Activated T-helper 17 cell treated with anti-CD3 and anti-CD28 coated beads, Interleukin-2, amount 50 U/mL, for 72 hours (primary cell): ENCODE data around the gene IKBKE. TPM values are rescaled to one million over a fixed set of nuclear protein-coding genes. Genes with fewer than 3 reads are reported as not detected.

Experiments
- ATAC-seq: fragments of 150-1000 bp; cut with Tn5 transposase; replicated peaks from 2 replicates; pipeline ENCODE4 v1.10.0; 2021; ENCODE audit warnings: mild to moderate bottlenecking, moderate library complexity
- H3K27ac Mint-ChIP-seq: one replicate; pipeline ENCODE4 v1.8.0; 2022; ENCODE audit warnings: mixed read lengths
- H3K27me3 Mint-ChIP-seq: one replicate; pipeline ENCODE4 v1.8.0; 2022; ENCODE audit warnings: mixed read lengths
- H3K36me3 Mint-ChIP-seq: one replicate; pipeline ENCODE4 v1.8.0; 2022; ENCODE audit warnings: low read depth, mild to moderate bottlenecking, mixed read lengths
- H3K4me1 Mint-ChIP-seq: one replicate; pipeline ENCODE4 v1.8.0; 2022; ENCODE audit warnings: mixed read lengths
- H3K4me3 Mint-ChIP-seq: one replicate; pipeline ENCODE4 v1.8.0; 2022; ENCODE audit warnings: mild to moderate bottlenecking, mixed read lengths
- H3K9me3 Mint-ChIP-seq: one replicate; pipeline ENCODE4 v1.8.0; 2022; ENCODE audit warnings: mixed read lengths
- total RNA-seq, 2 donors: library from RNA; stranded (reverse); gene quantifications; one replicate each; pipeline ENCODE4 v1.2.3, GENCODE V29; 2022

The IKBKE gene
- total RNA-seq, 2 donors from 2014 or later: 21.7 to 26.6 TPM

DNA sequence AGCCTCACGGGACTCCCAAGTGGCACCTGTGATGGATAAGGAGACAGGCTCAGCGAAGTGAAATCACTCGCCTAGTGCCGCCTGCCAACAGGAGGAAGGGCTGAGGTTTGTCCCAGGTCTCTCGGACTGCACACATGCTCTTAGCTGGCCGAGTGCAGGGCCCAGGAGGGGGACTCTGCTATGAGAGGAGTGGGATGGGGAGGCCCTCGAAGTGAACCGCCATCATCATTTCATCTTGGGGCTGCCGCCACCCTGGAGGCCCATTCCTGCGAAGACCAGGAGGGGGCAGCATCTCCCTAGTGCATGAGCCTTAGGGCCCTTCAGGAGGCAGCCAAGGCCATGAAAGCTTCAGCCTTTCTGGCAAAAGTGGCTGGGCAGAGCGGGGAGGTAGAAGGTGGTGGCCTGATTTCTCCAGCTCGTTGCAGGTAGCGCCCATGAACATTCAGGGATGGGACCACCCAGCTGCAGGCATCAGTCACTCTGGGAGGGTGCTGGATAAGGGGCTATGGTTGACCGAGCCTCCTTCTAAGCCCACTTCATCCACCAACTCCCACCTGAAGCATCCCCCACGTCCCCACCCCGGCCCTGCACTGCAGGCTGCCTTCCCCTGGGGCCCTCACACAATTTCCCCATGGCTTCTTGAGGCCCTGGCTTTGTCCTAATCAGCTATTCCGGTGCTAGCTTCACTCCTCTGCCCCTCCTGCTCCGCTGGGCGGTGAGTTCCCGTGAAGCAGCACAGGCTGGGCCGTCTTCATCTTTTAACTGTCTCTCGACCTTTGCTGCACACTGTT is 19.9 kb downstream of the IKBKE start:
- no peaks in the 10 kb centered on the region for H3K27me3 Mint-ChIP-seq

DNA sequence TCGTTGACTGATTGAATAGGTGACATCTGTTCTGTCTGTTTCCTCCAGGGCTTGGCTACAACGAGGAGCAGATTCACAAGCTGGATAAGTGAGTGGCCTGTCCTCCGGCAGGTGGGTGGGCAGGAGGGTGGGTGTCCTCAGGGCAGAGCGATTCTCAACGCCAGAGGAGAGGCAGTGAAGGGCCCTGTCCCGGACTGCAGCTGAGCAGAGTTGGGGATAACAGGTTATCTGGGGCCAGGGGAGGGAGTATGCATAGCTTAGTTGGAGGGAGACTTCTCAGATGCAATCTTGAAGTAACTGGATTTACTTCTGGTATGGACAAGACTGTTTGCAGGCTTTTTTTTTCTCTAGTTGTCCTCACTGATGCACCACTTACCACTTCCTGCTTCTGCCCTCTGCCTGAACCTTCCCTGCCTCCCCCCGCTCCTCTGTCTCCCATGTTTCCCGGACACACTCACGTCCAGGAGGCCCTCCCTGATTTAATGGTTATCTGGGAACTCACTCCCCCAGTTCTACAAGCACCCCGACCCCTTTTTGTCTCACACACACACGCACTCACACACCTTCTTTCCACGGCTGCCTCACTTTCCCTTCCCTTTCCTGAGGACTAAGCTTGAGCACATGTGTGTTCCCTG is 20.6 kb downstream of the IKBKE start:
- no peaks in the 10 kb centered on the region for H3K27me3 Mint-ChIP-seq
- no peak overlapping the region for H3K4me3 Mint-ChIP-seq
- peak overlapping the region; percentile 67 for H3K27ac Mint-ChIP-seq
- H3K9me3 Mint-ChIP-seq: no peaks in the 10 kb centered on the region
- no peak for ATAC-seq
- no peaks in the 10 kb centered on the region for H3K4me1 Mint-ChIP-seq
- H3K36me3 Mint-ChIP-seq: peaks cover 66% of the 10 kb centered on the region

More for the DNA sequence above, 19.9 kb downstream of the IKBKE start:
- Mint-ChIP-seq H3K4me3 (no peak overlapping the region), H3K27ac (no peak overlapping the region), H3K9me3 (no peaks in the 10 kb centered on the region), H3K4me1 (no peaks in the 10 kb centered on the region), H3K36me3 (peaks cover 65% of the 10 kb centered on the region)
- peak; percentile 93 for ATAC-seq

DNA sequence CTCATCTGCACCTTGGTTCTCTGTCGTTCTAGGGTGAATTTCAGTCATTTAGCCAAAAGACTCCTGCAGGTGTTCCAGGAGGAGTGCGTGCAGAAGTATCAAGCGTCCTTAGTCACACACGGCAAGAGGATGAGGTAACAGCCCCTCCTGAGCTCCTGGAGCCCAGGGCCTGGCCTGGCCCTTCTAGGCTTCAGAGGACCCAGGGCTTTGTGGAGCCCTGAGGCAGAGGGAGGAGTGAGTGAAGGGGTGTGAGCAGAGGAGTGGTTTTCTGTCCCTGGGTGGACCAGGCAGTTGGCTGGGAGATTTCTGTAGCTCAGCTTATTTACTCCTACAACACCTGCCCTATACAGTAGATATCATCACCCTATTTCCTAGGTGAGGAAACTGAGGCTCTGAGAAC is 21.3 kb downstream of the IKBKE start:
- no peaks in the 10 kb centered on the region for H3K9me3 Mint-ChIP-seq
- no peak for ATAC-seq
- H3K27ac Mint-ChIP-seq: peak overlapping the region; percentile 67
- peaks cover 72% of the 10 kb centered on the region for H3K36me3 Mint-ChIP-seq
- peaks cover 7% of the 10 kb centered on the region for H3K4me1 Mint-ChIP-seq
- H3K27me3 Mint-ChIP-seq: no peaks in the 10 kb centered on the region
- no peak overlapping the region for H3K4me3 Mint-ChIP-seq

DNA sequence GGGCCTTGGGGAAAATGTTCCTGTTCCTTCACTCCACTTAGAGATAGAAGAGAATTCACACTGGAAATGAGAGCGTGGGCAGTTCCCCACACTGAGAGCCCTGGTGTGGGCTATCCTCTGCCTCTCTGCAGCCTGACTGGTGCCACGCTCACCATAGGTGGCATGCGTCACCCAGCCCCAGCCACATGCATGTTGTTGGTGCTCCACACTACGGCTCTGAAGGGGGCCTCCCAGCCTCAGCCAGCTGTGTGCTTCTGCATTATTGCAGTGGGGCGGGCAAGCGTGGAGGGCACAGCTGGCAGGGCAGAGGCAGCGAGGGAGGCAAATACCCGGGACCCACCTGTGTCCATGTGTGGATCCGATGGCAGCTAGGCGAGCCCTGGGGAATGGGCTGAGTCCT is 22.3 kb downstream of the IKBKE start:
- peaks cover 73% of the 10 kb centered on the region for H3K36me3 Mint-ChIP-seq
- H3K4me3 Mint-ChIP-seq: no peak overlapping the region
- H3K27ac Mint-ChIP-seq: peak overlapping the region; percentile 36
- no peak for ATAC-seq
- peaks cover 8% of the 10 kb centered on the region for H3K4me1 Mint-ChIP-seq
- no peaks in the 10 kb centered on the region for H3K9me3 Mint-ChIP-seq
- H3K27me3 Mint-ChIP-seq: no peaks in the 10 kb centered on the region

DNA sequence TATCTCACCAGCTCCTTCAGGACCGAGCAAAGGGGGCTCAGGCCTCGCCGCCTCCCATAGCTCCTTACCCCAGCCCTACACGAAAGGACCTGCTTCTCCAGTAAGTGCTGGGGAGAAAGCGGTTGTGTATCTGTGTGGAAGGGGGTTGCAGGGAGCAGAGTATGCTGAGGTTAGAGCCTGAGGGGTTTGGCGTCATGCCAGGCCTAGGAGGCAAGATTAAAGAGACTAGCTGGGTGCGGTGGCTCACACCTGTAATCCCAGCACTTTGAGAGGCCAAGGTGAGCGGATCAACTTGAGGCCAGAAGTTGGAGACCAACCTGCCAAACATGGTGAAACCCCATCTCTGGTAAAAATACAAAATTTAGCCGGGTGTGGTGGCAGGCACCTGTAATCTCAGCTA is 23.0 kb downstream of the IKBKE start:
- peaks cover 66% of the 10 kb centered on the region for H3K36me3 Mint-ChIP-seq
- H3K27me3 Mint-ChIP-seq: no peaks in the 10 kb centered on the region
- H3K4me1 Mint-ChIP-seq: peaks cover 8% of the 10 kb centered on the region
- no peak overlapping the region for H3K27ac Mint-ChIP-seq
- ATAC-seq: no peak
- no peak overlapping the region for H3K4me3 Mint-ChIP-seq
- H3K9me3 Mint-ChIP-seq: no peaks in the 10 kb centered on the region

DNA sequence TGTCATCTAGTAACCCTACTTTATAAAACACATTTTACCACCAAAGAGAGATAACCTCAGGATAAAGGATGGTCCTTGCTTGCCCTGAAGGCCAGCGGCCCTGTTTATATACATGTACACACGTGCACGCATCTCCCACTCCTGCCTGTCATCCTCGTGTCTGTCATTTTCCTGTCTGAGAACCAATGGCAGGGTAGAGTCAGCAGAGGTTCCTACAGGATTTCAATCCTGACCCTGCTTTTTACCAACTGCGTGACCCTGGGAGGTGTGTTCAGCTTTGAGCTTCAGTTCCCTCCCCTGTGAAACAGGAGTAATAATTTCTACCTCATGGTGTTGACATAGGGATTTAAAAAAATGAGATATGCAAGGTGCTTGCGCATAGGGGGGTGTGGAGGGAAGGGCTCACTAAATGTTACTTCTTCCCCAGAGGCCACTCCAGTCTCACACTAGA is 24.8 kb downstream of the IKBKE start:
- Mint-ChIP-seq H3K9me3 (no peaks in the 10 kb centered on the region), H3K4me3 (no peak overlapping the region), H3K27me3 (no peaks in the 10 kb centered on the region), H3K27ac (no peak overlapping the region), H3K4me1 (peaks cover 8% of the 10 kb centered on the region), H3K36me3 (peaks cover 61% of the 10 kb centered on the region)
- no peak for ATAC-seq

DNA sequence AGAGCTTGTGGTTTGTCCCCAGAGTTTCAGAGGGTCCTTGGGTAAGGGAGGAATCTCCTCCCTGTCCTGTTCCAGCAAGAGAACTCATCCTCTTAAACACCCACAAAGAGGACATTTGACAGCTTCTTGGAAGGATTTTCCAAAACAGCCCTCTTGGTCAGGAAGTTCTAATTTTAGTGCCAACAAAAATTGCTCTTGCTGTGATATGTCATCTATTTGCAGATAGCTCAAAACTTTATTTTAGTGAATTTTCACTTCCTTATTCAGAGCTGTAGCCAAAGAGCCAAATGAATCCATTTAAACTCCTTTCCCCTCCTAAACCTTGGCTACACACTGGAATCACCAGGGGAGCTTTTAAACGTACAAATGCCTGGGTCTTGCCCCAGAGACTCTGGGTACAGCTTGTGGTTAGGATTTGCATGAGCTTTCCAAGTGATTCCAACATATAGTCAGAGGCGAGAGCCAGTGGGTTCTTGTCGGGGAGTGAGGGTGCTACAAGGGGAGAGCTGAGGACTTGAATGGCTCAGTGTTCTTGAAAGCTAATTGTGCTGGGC is 25.3 kb downstream of the IKBKE start:
- ATAC-seq: no peak
- Mint-ChIP-seq H3K9me3 (no peaks in the 10 kb centered on the region), H3K4me3 (no peak overlapping the region), H3K27me3 (no peaks in the 10 kb centered on the region), H3K4me1 (peaks cover 8% of the 10 kb centered on the region), H3K36me3 (peaks cover 60% of the 10 kb centered on the region), H3K27ac (peak overlapping the region; percentile 63)

DNA sequence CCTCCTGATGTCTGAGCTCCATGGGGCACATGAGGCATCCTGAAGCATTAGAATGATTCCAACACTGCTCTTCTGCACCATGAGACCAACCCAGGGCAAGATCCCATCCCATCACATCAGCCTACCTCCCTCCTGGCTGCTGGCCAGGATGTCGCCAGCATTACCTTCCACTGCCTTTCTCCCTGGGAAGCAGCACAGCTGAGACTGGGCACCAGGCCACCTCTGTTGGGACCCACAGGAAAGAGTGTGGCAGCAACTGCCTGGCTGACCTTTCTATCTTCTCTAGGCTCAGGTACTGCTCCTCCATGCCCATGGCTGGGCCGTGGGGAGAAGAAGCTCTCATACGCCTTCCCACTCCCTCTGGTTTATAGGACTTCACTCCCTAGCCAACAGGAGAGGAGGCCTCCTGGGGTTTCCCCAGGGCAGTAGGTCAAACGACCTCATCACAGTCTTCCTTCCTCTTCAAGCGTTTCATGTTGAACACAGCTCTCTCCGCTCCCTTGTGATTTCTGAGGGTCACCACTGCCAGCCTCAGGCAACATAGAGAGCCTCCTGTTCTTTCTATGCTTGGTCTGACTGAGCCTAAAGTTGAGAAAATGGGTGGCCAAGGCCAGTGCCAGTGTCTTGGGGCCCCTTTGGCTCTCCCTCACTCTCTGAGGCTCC is 26.0 kb downstream of the IKBKE start:
- H3K27ac Mint-ChIP-seq: peak overlapping the region; percentile 63
- peaks cover 8% of the 10 kb centered on the region for H3K4me1 Mint-ChIP-seq
- ATAC-seq: peak; percentile 64
- H3K9me3 Mint-ChIP-seq: no peaks in the 10 kb centered on the region
- H3K4me3 Mint-ChIP-seq: no peak overlapping the region
- H3K36me3 Mint-ChIP-seq: peaks cover 53% of the 10 kb centered on the region
- H3K27me3 Mint-ChIP-seq: no peaks in the 10 kb centered on the region

DNA sequence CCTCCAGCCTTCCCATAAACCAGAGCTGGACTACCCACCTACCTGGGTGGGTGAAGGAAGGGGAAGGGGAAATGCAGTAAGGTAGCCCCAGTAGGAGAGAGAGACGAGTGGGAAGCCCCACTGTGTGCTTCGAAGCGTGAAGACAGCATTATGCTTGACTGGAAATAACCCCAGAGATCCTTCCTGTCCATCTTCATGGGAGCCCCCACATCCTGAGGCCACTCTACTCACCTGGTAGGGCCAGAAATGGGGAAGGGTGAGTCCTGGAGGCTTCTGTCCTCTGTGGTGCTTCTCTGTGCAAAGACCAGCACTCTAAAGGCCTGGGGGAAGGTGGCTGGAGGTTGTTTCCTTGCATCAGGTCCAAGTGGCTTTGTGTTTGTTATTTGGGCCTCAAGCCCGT is 27.1 kb downstream of the IKBKE start:
- peaks cover 8% of the 10 kb centered on the region for H3K4me1 Mint-ChIP-seq
- no peak overlapping the region for H3K27ac Mint-ChIP-seq
- no peak for ATAC-seq
- H3K27me3 Mint-ChIP-seq: no peaks in the 10 kb centered on the region
- no peaks in the 10 kb centered on the region for H3K9me3 Mint-ChIP-seq
- H3K36me3 Mint-ChIP-seq: peaks cover 42% of the 10 kb centered on the region
- H3K4me3 Mint-ChIP-seq: no peak overlapping the region

DNA sequence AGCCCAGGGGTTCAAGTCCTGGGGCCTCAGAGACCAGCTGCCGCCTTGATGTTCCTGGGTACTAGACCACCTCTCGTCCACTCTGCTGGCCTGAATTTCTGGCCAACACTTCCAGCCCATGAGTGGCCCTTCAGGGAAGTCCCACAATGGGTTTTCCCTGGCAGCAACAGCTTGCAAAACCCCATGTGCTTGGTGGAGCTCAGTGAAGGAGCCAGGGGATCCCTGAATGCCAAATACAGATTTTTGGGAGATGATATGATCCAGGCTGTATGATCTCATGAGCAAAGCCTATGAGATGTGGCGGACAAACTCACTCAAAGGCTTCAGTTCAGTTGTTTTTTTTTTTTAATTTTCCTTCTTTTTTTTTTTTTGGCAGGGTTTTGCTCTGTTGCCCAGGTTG is 27.5 kb downstream of the IKBKE start:
- Mint-ChIP-seq H3K9me3 (no peaks in the 10 kb centered on the region), H3K4me1 (peaks cover 8% of the 10 kb centered on the region), H3K27ac (no peak overlapping the region), H3K27me3 (no peaks in the 10 kb centered on the region), H3K36me3 (peaks cover 38% of the 10 kb centered on the region), H3K4me3 (no peak overlapping the region)
- ATAC-seq: no peak

DNA sequence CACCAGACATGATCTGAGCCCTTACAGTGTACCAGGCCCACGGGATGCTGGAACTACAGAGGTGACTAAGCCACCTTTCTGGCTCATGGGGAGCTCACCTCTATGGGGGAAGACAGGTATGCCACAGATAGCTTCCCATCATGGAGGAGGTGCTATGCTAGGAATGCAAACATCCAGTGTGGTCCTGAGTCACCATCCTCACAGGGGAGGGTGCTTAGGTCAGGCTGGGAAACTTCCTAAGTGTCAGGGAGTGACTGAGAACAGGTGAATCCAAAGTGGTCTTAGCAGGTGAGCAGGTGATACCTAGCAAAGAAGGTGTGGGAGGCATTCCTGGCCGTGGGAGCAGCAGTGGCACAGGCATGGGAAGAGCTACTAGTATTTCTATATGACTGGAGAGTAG is 28.4 kb downstream of the IKBKE start:
- Mint-ChIP-seq H3K27me3 (no peaks in the 10 kb centered on the region), H3K36me3 (peaks cover 29% of the 10 kb centered on the region)

DNA sequence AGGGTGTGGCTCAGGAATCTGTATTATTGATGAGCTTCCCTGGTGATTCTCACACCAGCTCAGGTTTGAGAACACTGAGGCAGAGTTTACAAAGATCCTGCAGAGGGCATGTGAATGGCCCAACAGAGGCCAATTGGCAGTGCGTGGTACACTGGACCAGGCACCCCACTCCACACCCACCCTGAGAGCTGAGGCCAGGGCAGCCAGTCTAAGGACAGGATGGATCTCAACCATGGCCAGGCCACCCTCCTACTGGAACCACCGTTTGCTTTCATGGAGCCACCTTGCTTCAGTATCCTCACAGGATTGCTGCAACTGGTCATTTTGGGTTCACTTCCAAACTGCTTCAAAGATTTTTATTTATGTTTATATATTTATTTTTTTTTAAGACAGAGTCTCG is 29.8 kb downstream of the IKBKE start:
- H3K4me1 Mint-ChIP-seq: peaks cover 22% of the 10 kb centered on the region
- no peaks in the 10 kb centered on the region for H3K9me3 Mint-ChIP-seq
- H3K36me3 Mint-ChIP-seq: peaks cover 22% of the 10 kb centered on the region
- no peaks in the 10 kb centered on the region for H3K27me3 Mint-ChIP-seq
- H3K27ac Mint-ChIP-seq: no peak overlapping the region
- H3K4me3 Mint-ChIP-seq: no peak overlapping the region
- no peak for ATAC-seq

More for the DNA sequence above, 28.4 kb downstream of the IKBKE start:
- Mint-ChIP-seq H3K9me3 (no peaks in the 10 kb centered on the region), H3K4me3 (no peak overlapping the region), H3K4me1 (peaks cover 12% of the 10 kb centered on the region), H3K27ac (peak overlapping the region; percentile 7)
- ATAC-seq: no peak

DNA sequence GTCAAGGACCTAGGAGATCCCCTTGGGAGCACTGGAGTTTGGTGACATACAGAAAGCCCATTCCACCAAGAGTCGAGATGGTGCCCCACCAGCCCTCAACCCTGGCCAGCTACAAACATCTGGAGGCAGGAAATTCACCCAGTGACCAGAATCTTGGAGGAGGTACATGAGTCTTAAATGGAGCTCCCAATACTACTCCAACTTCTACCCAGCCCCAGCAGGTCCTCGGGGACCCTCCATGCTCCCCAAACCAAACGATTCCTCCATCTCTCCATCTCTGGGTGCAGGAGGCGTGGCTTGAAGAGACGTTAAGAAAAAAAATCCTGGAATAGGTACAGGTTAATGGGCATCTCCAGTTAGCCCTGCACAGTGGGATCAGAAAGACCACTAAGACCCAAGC is 31.6 kb downstream of the IKBKE start:
- Mint-ChIP-seq H3K4me1 (peaks cover 27% of the 10 kb centered on the region), H3K27me3 (no peaks in the 10 kb centered on the region), H3K27ac (no peak overlapping the region), H3K9me3 (no peaks in the 10 kb centered on the region), H3K4me3 (no peak overlapping the region), H3K36me3 (peaks cover 5% of the 10 kb centered on the region)
- ATAC-seq: no peak

DNA sequence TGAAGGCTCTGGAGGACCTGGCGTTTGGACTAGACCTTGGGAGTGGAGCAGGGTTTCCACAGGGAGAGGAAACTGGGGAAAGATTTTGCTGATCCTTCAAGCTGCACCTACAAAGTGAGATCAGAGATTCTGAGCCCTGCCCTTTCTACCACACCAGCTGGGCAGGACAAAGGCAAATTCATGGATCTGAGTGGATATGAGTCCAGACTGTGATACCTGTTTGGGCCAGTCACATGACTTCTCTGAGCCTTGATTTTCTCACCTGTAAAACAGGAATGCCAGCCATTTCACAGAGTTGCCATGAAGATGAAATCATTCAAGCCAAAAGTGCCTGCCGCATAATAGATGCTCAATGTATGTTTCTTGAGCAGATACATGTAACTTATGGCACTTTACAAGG is 32.1 kb downstream of the IKBKE start:
- H3K36me3 Mint-ChIP-seq: no peaks in the 10 kb centered on the region
- H3K9me3 Mint-ChIP-seq: no peaks in the 10 kb centered on the region
- H3K4me3 Mint-ChIP-seq: no peak overlapping the region
- no peak overlapping the region for H3K27ac Mint-ChIP-seq
- H3K4me1 Mint-ChIP-seq: peaks cover 27% of the 10 kb centered on the region
- ATAC-seq: no peak
- no peaks in the 10 kb centered on the region for H3K27me3 Mint-ChIP-seq
